ENCODE measurements around the gene ZDHHC17. TPM values are rescaled to one million over a fixed set of nuclear protein-coding genes. Genes with fewer than 3 reads are reported as not detected.
A peak's percentile ranks its signal among the peaks of the same experiment; 100 is the strongest.

Gene ZDHHC17
- polyA plus RNA-seq, 1 donor (not counting 4 experiments of a cell fraction or from before 2014, with no cell fraction given), result 28.2 TPM

GRCh38 chr12:76891609-76892008 lies 127.7 kb downstream of the ZDHHC17 start:
- no peak overlapping the region for H3K4me2 ChIP-seq (ENCODE audit: control insufficient read depth, extremely low read depth, insufficient read depth, low read depth, low read length)
- no peaks in the 10 kb centered on the region for H3K36me3 ChIP-seq (ENCODE audit: control insufficient read depth in 2 of 2, extremely low read depth in 1 of 2, insufficient read depth in 2 of 2, low read length in 2 of 2)
- TF ChIP-seq EZH2 (IDR thresholded peaks at IDR 0.05; ENCODE audit: low read length), result no peak
- no peak for TF ChIP-seq CTCF (optimal IDR thresholded peaks at IDR 0.05 in 1 of 3, IDR thresholded peaks at IDR 0.05 in 1 of 3, conservative IDR thresholded peaks at IDR 0.05 in 1 of 3; ENCODE audit: extremely low read depth in 1 of 3, insufficient read depth in 2 of 3, low read length in 3 of 3)
- H3K27me3 ChIP-seq (ENCODE audit: control insufficient read depth, extremely low read depth, insufficient read depth, low read length), result no peaks in the 10 kb centered on the region
- peaks cover 9% of the 10 kb centered on the region for H3K4me1 ChIP-seq (ENCODE audit: control insufficient read depth, extremely low read depth, insufficient read depth, low read length)
- FAIRE-seq (peak; percentile 17), DNase-seq (ENCODE audit: low read depth, low spot score) (no peak)
- H3K4me3 ChIP-seq (ENCODE audit: control insufficient read depth in 2 of 3, extremely low read depth in 1 of 3, insufficient read depth in 2 of 3, low read depth in 1 of 3, low read length in 3 of 3), result no peak overlapping the region
- no peaks in the 10 kb centered on the region for H4K20me1 ChIP-seq (ENCODE audit: control insufficient read depth, extremely low read depth, insufficient read depth, low read length)
- H3K9me1 ChIP-seq (ENCODE audit: control insufficient read depth, extremely low read depth, insufficient read depth, low read length), result no peaks in the 10 kb centered on the region
- H3K9ac ChIP-seq (ENCODE audit: control insufficient read depth, extremely low read depth, insufficient read depth, low read length), result no peak overlapping the region
- dilution Hi-C loops (cut with MboI; ENCODE audit: extremely low pct_ligation_motif_present, low sequenced_read_pairs), result no loop called here
- no peak overlapping the region for H3K27ac ChIP-seq (ENCODE audit: control insufficient read depth, insufficient read depth, low read length)
- H3K79me2 ChIP-seq (ENCODE audit: control insufficient read depth, insufficient read depth, low read length), result no peaks in the 10 kb centered on the region
- H3K9me3 ChIP-seq (ENCODE audit: control insufficient read depth, low read depth, low read length), result no peaks in the 10 kb centered on the region
- H2AFZ ChIP-seq (ENCODE audit: control insufficient read depth, low read length), result no peak overlapping the region

- FAIRE-seq, result no peak
Measured at GRCh38 chr12:76895796-76896195, 131.9 kb downstream of the ZDHHC17 start.

More at GRCh38 chr12:76895796-76896195, 131.9 kb downstream of the ZDHHC17 start:
- TF ChIP-seq CTCF (optimal IDR thresholded peaks at IDR 0.05 in 1 of 3, IDR thresholded peaks at IDR 0.05 in 1 of 3, conservative IDR thresholded peaks at IDR 0.05 in 1 of 3; ENCODE audit: extremely low read depth in 1 of 3, insufficient read depth in 2 of 3, low read length in 3 of 3) (no peak), EZH2 (IDR thresholded peaks at IDR 0.05; ENCODE audit: low read length) (no peak)
- Histone ChIP-seq H3K4me3 (ENCODE audit: control insufficient read depth in 2 of 3, extremely low read depth in 1 of 3, insufficient read depth in 2 of 3, low read depth in 1 of 3, low read length in 3 of 3) (no peak overlapping the region), H3K27ac (ENCODE audit: control insufficient read depth, insufficient read depth, low read length) (no peak overlapping the region), H3K9me1 (ENCODE audit: control insufficient read depth, extremely low read depth, insufficient read depth, low read length) (no peaks in the 10 kb centered on the region), H3K79me2 (ENCODE audit: control insufficient read depth, insufficient read depth, low read length) (no peaks in the 10 kb centered on the region), H4K20me1 (ENCODE audit: control insufficient read depth, extremely low read depth, insufficient read depth, low read length) (no peaks in the 10 kb centered on the region), H3K36me3 (ENCODE audit: control insufficient read depth in 2 of 2, extremely low read depth in 1 of 2, insufficient read depth in 2 of 2, low read length in 2 of 2) (no peaks in the 10 kb centered on the region), H3K9me3 (ENCODE audit: control insufficient read depth, low read depth, low read length) (no peaks in the 10 kb centered on the region), H3K27me3 (ENCODE audit: control insufficient read depth, extremely low read depth, insufficient read depth, low read length) (no peaks in the 10 kb centered on the region), H3K9ac (ENCODE audit: control insufficient read depth, extremely low read depth, insufficient read depth, low read length) (no peak overlapping the region), H3K4me2 (ENCODE audit: control insufficient read depth, extremely low read depth, insufficient read depth, low read depth, low read length) (no peak overlapping the region), H3K4me1 (ENCODE audit: control insufficient read depth, extremely low read depth, insufficient read depth, low read length) (peaks cover 3% of the 10 kb centered on the region), H2AFZ (ENCODE audit: control insufficient read depth, low read length) (no peak overlapping the region)
- dilution Hi-C loops (cut with MboI; ENCODE audit: extremely low pct_ligation_motif_present, low sequenced_read_pairs), result no loop called here
- DNase-seq (ENCODE audit: low read depth, low spot score), result no peak
